Right ventricle myocardium superior (tissue), 1 donor: ENCODE data around the gene DNAJB8. TPM values are rescaled to one million over a fixed set of nuclear protein-coding genes. Genes with fewer than 3 reads are reported as not detected.

ENCODE experiments used
- ATAC-seq: fragments of 200-7000 bp; cut with Tn5 transposase; one replicate; pipeline ENCODE4 v1.9.1; 2020; ENCODE audit warnings: mild to moderate bottlenecking; ENCODE audit not compliant: poor library complexity
- DNase-seq: peaks from one replicate; pipeline ENCODE4 v3.0.0-alpha.2; 2020
- intact Hi-C: fragments of 100-400 bp; cut with DNase I; formaldehyde crosslinking; loops from one replicate; pipeline ENCODE4 v1.11.2; 2022
- total RNA-seq: library from RNA; stranded (reverse); fragmentation: NEBNext Ultra II Directional; extraction: Animal tissue kit (Norgen Biotek cat#: 25700); gene quantifications from one replicate; pipeline ENCODE4 v1.2.1, GENCODE V29; 2021
- donor health status: DM: no; HTN: yes; CAD: no; lungs with severe emphysema.

Gene DNAJB8
- total RNA-seq, 1 donor from 2014 or later = not detected

DNA sequence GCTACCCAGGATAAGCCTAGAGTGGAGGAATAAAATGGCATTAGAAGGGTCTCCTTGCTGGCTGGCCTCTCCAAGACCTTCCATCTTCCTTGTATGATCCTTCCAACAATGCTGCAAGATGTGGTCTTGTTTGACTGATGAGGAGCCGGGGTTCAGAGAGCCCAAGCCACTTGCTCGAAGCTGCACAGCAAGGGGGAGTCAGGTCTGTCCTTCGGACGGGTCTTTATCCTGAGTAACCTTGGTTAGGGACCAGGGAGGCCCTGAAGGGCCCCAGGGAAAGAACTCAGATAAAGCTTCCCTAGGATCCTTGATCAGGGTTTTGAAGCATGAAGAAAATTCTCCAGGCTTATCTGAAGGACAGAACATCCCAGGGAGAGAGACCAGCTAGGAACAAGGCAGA, 7.0 kb upstream of the DNAJB8 start:
- no peak for ATAC-seq

DNA sequence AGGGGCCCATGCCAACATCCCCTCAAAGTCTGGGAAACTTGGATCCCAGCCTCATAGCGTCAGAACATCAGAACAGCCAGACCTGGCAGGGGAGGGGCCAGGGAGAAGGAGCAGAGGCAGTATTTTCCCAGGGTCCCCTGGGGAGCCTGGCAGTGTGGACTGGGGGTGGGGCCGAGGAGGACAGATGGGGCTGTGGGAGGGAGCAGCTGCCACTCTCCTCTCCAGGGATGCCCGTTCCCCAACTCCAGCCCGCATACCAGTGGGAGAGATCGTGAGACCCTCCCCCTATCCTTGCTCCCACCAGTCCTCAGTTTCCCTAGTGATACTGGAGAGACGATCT, 6.5 kb upstream of the DNAJB8 start:
- intact Hi-C loops = no loop called here
- no peak for DNase-seq
- ATAC-seq = no peak

More for the DNA sequence above, 7.0 kb upstream of the DNAJB8 start:
- intact Hi-C loops = no loop called here
- DNase-seq = no peak

DNA sequence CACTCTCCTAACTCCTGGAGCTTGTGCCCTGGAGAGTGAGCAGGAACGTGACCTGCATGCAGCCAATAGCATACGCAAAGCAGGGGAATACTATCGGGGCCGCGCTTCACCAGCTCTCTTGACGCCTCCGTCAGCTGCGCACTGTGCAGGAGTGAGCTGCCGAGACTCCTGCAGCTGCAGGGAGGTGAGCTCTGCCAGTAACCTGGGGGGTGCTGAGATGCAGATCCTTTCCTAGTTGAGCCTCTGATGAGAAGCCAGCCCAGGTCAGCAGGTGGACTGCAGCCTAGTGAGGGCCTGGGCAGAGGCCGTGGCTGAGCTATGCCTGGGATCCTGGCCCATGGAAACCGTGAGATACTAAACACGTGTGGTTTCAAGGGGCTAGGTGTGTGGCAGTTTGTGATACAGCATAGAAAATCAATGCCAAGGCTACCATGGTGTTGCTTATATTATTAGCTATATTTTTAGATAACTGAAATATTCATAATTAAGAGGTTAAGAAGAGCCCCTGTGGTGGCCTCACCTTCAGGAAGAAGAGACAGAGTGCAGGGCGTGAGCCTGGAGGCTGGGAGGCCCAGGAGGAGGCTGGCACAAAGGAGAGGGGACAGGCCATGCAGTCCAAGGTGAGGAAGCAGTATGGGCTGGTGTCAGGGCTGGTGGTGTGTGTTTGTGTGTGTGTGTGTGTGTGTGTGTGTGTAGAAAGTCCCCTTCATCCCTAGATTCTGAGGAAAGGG, 5.9 kb upstream of the DNAJB8 start:
- no peak for DNase-seq

DNA sequence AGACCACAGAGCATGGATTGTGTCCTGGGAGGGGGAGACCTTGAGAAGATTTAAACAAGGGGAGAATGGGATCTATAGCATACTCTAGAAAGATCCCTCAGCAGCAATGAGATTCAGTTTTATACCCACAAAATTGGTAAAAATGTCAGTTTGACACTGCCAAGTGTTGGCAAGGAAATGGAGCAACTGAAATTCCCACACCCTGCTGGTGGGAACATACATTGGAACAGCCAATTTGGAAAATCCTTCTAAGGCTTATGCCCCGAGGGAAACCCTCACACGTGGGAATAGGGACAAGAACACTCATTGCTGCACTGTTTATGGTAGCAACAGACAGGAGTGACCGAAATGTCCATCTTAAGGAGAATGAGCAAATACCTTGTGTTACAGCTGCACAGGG, 5.0 kb upstream of the DNAJB8 start:
- no peak for DNase-seq
- no peak for ATAC-seq
- intact Hi-C loops = no loop called here

More for the DNA sequence above, 5.9 kb upstream of the DNAJB8 start:
- intact Hi-C loops = no loop called here
- ATAC-seq = no peak

DNA sequence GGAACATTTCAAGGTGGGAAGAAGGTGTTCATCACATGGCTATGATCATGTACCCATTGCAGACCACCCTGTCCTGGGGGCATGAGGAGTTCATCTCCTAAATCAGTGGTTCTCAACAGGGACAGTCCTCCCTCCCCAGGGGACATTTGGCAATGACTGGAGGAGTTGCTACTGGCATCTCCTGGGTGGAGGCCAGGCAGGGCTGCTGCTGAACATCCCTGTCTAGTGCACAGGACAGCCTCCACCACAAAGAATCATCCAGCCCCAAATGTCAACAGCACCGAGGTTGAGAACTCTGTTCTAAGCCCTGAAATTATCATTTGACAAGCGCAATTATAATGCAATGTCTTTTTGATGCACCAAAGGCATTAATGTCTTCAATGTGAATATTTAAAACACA, 4.4 kb upstream of the DNAJB8 start:
- ATAC-seq (no peak), DNase-seq (no peak)
- intact Hi-C loops = no loop called here

DNA sequence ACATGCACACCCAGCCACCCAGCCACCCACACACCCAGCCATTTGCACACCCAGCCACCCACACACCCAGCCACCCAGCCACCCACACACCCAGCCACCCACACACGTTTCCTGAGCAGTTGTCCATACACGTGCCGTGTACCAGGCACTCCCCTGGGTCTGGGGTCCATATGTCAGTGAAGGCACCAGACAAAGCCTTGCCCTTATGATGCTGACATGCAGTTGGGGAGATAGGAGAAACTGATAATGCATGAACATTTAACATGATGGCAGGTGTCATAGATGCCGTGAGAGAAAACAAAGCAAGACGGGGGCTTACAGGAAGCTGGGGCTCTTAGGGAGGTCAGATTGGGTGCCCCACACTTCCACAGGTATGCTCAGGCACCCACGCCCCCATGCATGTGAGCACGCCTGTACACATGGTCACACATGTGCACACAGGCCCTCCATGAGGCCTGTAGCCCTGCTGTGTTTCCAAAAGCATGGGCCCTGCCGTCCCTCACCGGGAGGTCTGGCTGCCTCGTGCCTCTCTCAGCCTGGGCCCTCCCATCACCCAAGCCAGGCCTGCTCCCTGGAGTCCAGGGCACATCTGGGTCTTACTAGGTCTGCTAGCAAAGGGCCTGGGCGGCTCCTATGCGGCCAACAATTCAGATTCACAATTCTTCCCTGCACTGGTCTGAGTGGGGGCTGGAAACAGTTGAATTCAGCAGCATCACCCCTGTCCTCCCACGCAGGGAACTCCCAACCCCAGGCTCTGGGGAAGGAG, 3.6 kb upstream of the DNAJB8 start:
- no peak for ATAC-seq
- intact Hi-C loops = no loop called here
- DNase-seq = no peak

DNA sequence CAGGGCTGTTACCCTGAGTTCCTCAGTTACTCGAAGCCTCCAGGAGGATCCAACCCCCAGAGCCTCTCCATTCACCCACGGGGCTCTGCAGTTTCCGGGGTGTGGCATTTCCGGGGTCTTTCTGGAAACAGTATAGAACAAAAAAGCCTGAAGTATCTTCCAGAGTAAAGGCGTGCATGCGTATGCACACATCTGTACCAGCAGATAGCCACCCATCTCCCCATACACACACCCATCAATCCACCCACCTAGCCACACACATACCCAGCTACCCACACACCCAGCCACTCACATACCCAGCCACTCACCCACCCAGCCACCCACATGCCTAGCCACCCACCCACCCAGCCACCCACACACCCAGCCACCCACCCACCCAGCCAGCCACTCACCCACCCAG, 2.9 kb upstream of the DNAJB8 start:
- DNase-seq (no peak), ATAC-seq (no peak)
- intact Hi-C loops = no loop called here

DNA sequence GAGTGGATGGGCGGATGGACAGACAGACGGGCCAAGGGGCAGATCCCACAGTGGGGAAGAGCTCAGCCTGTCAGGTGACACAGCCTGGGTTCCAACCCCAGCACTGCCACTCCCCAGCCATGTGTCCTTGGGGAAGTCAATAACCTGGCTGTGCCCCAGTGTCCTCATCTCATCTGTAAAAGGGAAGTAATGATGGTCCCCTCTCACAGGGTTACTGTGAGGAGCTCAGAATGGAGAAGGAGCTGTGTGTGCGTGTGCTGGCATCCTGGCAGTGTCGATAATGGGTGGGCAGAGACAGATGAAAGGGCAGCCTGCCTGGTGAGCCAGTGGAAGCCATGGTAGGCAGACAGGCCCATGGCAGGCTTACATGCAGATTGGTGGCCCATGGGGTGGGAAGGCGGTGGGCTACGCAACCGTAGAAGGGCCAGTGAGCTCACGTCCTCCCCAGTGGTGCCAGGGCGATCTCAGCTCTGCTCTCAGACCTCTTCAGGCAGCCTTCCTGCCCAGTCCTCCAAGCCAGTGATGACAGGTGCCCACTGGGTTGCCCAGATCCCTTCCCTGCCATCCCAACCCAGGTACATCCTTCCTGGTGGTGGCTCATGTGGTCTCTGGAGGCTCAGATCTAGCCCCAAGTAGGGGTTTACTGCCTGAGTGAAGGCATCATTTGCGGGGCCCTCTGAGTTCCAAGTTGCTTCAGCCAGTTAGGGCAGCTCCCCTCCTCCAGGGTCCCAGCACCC, 2.3 kb upstream of the DNAJB8 start:
- ATAC-seq = no peak
- DNase-seq = no peak
- intact Hi-C loops = no loop called here

DNA sequence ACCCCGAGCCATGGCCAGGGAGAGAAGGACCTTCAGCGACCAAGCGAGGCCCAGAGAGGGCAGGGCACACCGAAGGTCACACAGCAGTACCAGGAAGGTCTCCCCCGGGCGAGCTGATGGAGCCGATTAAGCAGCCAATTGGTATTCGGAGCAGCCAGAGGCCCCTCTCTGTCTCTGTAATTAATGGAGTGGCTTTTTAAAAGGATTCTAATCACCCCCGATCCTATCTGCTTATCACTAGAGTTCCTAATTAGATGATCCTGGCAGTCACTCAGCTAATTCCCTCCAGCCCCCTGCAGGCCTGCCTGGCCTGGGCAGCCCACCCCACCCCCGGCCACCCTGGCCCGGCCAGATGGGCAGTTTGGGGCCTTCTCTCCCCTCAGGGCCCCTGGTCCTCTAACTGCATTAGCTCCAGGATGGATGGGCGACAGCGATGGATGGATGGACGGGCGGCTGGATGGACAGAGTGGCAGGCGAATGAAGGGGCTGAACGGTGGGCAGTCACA, 1.6 kb upstream of the DNAJB8 start:
- no peak for DNase-seq
- ATAC-seq = no peak
- intact Hi-C loops = no loop called here

DNA sequence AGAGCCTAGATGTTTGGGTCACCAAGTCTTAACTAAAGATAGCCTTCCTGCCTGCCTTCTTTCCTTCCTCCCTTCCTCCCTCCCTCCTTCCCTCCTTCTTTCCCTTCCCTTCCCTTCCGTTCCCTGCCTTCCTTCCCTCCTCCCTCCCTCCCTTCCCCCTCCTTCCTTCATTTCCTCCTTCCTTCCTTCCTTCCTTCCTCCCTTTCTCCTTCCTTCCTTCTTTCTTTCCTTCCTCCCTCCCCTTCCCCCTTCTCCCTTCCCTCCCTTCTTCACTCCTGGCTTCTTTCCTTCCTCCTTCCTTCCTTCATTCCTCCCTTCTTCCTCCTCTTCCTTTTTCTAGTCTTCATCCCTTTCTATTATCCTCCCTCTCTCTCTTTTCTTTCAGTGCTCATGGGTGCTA, 2.0 kb downstream of the DNAJB8 start:
- DNase-seq = no peak
- no peak for ATAC-seq
- intact Hi-C loops = no loop called here

DNA sequence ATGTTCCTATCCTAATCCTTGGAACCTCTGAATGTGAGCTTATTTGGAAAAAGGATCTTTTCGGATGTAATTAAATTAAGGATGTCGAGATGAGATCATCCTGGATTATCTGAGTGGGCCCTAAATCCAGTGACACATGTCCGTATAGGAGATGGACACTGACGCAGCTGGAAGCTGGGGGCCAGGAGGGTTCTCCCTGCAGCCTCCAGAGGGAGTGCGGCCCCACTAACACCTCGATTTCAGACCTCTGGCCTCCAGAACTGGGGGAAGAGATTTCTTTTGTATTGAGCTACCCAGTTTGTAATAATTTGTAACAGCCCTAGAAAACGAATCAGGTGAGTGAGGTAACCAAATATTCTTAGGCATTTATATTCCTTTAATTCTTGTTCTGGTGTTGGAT, 2.5 kb downstream of the DNAJB8 start:
- no peak for ATAC-seq
- DNase-seq = no peak
- intact Hi-C loops = no loop called here

DNA sequence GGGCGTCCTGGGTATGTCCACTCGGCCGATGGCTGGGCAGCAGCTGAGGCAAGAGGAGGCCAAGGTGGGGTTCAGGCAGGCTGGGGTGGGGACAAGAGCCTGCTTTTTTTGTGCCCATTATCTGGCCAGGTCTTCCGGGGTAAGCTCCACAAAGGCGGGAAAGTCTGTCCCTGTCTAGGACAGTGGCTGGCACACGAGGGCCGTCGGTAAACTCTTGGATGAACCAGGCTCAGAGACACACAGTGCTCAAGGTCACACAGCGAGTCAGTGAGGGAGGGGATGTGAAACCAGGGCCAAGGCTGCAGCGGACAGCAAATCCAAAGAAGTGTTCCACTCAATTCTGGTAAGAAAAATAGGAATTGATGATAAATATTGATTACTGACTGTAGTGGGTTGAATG, 2.9 kb downstream of the DNAJB8 start:
- ATAC-seq = no peak
- intact Hi-C loops = no loop called here
- no peak for DNase-seq

DNA sequence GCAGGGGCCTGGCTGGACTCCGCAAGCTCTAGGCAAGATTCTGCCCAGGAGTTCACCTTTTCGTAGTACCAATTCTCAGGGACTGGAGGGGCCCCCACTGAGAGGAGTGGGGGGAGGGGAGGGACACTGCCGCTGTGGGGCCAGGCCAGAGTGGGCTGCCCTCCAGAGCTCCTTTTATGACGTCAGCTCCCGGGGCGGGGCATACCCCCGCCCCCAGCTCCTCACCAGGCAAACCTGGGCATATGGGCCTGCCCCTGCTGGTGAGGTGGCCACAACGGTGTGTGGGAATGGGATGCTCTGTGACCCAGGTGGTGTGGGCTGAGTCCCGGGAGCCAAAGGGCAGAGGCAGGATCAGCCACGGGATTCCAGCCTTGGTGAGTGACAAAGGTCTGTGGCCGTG, 3.3 kb downstream of the DNAJB8 start:
- DNase-seq = no peak
- intact Hi-C loops = no loop called here
- no peak for ATAC-seq

DNA sequence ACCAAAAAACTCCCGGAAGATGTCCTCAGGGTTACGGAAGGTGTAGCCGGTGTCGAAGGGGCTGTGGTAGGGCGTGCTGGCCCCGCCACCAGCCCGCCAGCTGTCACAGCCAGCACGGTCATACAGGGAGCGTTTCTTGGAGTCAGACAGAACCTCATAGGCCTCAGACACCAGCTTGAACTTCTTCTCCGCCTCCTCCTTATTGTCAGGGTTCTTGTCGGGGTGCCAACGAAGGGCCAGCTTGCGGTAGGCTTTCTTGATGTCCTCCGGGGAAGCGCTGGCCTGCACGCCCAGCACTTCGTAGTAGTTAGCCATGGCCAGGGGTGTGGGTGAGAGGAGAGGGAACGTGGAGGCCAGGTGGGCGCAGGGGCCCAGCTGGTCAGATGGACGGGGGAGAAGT, 3.8 kb downstream of the DNAJB8 start:
- no peak for ATAC-seq
- intact Hi-C loops = no loop called here
- no peak for DNase-seq

DNA sequence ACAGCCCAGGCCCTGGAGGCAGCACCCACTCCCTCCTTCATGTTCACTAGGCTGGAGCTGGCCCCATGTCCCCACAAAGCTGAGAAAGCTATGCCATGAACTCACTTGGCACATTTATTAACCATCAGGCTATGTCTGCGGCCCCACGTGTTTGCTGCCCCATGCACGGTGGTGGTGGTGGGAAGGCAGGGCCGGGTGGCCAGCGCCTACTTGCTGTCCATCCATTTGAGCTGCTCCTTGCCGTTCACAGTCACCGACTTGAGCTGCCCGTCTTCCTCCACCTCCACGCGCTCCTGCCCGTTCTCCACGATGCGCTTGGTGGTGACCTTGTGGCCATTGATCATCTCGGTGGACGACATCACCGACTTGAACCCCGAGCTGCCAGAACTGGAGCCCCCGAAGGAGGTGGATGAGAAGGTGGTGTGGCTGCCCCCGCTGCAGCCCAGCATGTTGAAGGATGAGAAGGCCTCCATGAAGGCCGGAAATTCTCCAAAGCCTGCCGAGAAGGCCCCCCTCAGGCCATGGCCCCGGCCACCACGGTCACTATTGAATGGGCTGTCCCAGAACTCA, 4.3 kb downstream of the DNAJB8 start:
- ATAC-seq (no peak), DNase-seq (peak; percentile 24)
- intact Hi-C loops = no loop called here

DNA sequence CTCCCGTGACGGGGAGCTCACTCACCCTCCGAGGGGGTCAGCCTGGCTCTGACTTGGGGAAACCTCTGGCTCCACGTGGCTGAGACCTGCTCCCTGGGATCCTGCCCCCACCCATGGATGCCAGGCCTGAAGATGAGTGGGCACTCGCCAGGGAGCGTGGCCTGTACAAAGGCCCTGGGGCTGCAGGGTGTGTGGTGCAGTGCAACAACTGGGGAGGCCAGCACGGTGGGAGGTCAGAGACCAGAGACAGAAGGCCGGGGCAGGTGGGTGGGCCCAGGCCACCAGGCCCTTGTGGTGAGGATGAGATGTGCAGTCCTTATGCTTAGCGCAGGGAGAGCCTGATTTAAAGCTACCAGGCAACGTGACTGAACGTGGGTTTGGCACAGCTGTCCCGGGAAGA, 5.0 kb downstream of the DNAJB8 start:
- no peak for ATAC-seq
- DNase-seq = peak; percentile 10
- intact Hi-C loops = no loop called here

DNA sequence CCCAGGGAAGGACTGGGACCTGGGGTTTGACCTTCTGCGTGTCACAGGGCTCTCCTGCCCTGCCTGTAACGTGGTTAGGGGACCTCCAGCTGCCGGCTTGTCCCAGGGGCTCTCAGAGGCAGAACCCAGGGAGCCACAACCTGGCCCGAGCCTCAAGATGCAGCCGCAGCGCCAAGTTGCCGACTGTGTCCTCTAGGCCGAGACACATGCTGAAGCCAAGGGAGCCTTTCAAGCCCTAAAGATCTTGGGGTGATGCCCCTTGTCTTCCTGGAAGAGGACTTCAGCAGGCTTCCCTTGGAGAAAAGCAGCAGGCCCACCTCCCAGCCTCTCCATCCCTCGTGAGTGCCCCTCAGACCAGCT, 7.2 kb downstream of the DNAJB8 start:
- DNase-seq (no peak), ATAC-seq (no peak)
- intact Hi-C loops = no loop called here

DNA sequence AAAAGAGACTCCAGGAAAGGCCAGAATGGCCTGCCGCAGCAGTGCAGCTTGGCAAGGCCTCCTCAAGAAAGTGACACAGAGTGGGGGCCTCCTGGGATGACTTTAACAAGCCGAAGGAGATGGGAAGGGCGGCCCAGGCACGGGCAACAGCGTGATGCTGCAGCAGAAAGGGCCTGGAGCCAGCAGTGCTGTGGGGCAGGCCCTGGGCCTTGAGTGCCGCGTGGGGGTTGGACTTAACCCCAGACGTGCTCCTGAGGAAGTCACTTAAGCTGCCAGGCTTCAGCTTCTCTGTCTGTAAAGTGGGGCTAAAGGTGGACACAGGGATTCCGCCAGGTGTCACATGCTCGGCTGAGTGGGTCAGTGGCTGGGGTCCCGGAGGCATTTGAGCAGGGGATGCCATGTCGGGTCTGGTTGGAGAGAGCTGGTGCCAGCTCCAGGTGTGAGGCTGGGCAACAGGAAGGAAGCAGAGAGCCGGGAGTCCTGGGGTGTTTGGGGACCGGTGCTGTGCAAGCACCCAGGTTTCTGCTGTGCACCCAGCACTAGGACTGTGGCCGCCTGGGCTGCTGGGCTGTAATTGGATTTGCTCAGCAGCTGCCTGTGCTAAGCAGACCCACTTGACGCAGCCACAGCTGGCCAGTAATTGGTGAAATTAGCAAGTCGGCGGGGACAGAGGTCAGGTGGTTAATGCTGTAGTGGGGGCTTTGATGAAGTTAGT, 7.8 kb downstream of the DNAJB8 start:
- no peak for ATAC-seq
- intact Hi-C loops = no loop called here

DNA sequence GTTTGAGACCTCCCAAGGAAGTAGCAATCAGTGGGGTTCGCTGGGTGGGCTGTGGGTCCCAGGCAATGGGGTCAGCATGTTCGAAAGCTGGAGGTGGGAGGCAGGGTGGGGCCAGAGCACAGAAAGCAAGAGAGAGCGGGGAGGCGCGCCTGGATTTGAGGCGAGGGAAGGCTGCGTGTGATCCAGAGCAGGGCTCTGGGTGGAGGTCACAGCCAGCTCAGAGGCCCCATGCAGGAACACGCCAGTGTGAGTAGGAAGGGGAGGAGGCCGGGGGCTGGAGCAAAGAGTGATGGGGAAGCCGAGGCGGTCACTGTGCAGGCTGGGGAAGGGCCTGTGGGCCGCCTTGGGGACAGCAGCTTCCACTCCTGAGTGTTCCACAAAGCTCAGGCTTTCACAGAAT, 8.8 kb downstream of the DNAJB8 start:
- peak; percentile 36 for DNase-seq
- intact Hi-C loops = no loop called here
- ATAC-seq = no peak

More for the DNA sequence above, 7.8 kb downstream of the DNAJB8 start:
- no peak for DNase-seq
